Omental fat pad (tissue), 4 donors: ENCODE results near the gene LARP1. TPM values are rescaled to one million over a fixed set of nuclear protein-coding genes. Genes with fewer than 3 reads are reported as not detected.
"Not testable (repeated sequence)": the region's sequence is repeated elsewhere in the genome, so short reads cannot be mapped to it uniquely, and the experiment has no call there.

Experiments used
- ATAC-seq: fragments of 150-250 bp; one replicate; pipeline ENCODE4 v1.9.1; 2016; ENCODE audit warnings: mild to moderate bottlenecking, moderate library complexity; ENCODE audit not compliant: low FRiP score
- DNase-seq: peaks from one replicate; pipeline ENCODE4 v3.0.0-alpha.2; 2019; ENCODE audit warnings: low spot score
- total RNA-seq, 4 donors: library from RNA; depleted of rRNA; stranded (reverse); fragments of >200 nt; gene quantifications; one replicate each; pipeline ENCODE4 v1.1.0, GENCODE V29; 2016
- TF ChIP-seq, protein P1 (sequence below), 3 donors: fragments of 450-650 bp; IDR thresholded peaks; one replicate each; pipeline ENCODE4 v1.5.1; 2016 to 2017; ENCODE audit warnings: antibody characterized with exemption in 3 of 3, mild to moderate bottlenecking in 3 of 3, moderate library complexity in 2 of 3

LARP1 gene
- total RNA-seq, 4 donors from 2014 or later, result 80.5 to 155 (median 106) TPM

DNA sequence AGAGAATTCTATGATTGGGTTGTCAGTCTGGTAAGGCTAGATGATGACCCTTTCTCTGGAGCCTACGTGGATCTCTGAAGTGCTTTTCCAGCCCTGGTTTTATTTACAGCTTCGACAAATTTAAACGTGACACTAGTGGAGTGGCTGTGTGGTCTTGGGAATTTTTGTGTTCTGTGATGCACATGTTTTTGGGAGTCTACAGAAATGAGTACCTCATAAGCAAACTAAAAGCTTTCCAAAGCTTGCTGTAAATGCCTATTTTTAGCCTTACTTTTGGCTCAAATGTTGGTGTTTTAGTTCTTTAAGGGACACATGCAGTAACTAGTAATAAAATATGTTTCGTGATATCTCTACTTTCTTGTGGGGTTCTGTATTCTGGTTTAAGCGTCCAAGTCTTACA is 3.3 kb downstream of the LARP1 start:
- ATAC-seq, result no peak
- TF ChIP-seq, protein P1, sequence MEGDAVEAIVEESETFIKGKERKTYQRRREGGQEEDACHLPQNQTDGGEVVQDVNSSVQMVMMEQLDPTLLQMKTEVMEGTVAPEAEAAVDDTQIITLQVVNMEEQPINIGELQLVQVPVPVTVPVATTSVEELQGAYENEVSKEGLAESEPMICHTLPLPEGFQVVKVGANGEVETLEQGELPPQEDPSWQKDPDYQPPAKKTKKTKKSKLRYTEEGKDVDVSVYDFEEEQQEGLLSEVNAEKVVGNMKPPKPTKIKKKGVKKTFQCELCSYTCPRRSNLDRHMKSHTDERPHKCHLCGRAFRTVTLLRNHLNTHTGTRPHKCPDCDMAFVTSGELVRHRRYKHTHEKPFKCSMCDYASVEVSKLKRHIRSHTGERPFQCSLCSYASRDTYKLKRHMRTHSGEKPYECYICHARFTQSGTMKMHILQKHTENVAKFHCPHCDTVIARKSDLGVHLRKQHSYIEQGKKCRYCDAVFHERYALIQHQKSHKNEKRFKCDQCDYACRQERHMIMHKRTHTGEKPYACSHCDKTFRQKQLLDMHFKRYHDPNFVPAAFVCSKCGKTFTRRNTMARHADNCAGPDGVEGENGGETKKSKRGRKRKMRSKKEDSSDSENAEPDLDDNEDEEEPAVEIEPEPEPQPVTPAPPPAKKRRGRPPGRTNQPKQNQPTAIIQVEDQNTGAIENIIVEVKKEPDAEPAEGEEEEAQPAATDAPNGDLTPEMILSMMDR (IDR thresholded peaks at IDR 0.05), result no peak
- no peak for DNase-seq

DNA sequence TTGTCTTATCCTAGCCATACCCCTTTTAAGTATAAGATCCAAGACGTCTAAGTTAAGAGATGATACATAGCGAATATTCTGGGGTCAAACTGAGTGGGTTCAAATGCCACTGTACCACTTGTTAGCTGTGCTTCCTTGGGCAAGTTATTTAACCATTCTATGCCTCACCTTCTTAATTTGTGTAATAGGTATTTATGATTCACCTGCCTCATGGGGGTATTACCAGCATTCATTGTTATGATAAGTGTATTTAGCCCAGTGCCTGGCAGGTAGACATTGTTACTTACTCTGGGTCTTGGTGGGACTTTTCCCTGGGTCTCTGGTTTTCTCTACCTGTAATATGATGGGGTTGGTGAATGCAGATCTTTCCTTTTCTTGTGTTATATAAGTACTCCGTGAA is 3.8 kb downstream of the LARP1 start:
- ATAC-seq (no peak), DNase-seq (no peak)
- TF ChIP-seq, protein P1 (IDR thresholded peaks at IDR 0.05), result no peak

DNA sequence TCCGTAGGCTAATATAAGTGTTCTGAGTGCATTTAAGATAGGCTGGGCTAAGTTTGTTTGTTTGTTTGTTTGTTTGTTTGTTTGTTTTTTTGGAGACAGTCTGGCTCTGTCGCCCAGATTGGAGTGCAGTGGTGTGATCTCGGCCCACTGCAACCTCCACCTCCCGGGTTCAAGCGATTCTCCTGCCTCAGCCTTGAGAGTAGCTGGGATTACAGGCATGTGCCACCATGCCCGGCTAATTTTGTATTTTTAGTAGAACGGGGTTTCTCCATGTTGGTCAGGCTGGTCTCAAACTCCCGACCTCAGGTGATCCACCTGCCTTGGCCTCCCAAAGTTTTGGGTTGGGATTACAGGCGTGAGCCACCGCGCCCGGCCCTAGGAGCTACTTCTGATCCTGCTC is 4.7 kb downstream of the LARP1 start:
- ATAC-seq, result not testable (repeated sequence)

DNA sequence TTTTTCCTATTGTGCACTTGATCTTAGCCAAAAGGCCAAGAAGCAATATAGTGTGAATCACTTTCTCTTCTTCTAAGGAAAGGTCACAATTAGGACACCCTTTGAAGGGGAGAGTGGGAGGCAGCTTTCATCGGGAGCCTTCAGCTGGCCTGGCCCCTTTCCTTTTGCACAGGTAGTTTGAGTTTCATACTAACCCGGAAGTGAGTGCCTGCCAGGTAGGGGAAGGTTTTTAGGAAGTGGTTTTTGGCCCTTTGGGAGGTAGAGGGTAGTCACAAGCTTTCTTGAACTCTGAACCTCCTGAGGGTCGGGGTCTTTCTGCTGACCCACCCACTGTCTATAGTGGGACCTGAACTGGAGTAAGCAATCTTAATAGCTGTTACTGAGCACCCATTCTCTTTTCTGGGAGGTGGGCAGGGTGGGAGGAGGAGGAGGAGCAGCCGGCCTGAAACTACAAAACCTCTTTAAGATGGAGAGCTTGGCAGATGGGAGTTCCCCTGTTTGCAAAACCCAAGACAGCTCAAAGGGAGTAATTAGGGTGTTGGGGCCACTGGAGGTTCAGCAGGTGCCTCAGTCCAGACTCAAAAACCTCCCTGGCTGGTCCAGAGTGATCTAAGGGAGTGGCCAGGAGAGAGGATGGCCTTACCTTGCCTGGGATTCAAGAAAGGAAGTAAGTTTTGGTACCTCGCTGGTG is 6.0 kb downstream of the LARP1 start:
- ATAC-seq, result no peak
- DNase-seq, result no peak
- TF ChIP-seq, protein P1 (IDR thresholded peaks at IDR 0.05), result no peak

More for the DNA sequence above, 4.7 kb downstream of the LARP1 start:
- not testable (repeated sequence) for DNase-seq

DNA sequence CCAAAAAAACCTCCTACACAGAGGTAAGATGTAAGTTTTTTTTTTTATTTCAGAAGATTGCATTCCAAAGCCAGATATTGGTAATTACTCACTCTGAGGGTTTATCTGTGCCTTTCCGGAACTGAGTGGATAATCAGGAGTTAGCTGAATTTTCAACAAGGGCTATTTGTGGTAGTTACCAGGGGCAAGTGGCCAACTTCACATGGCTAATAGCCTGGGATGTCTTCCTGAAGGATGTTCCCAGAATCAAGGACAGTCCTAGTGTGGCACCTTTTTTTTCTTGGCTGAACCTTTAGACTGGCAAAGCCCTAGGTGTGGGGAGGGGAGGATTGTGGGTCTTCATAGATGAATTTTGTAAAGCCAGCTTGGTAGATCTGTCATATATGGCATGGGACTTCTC is 7.1 kb downstream of the LARP1 start:
- DNase-seq (no peak), ATAC-seq (no peak)
- TF ChIP-seq, protein P1 (IDR thresholded peaks at IDR 0.05), result no peak

DNA sequence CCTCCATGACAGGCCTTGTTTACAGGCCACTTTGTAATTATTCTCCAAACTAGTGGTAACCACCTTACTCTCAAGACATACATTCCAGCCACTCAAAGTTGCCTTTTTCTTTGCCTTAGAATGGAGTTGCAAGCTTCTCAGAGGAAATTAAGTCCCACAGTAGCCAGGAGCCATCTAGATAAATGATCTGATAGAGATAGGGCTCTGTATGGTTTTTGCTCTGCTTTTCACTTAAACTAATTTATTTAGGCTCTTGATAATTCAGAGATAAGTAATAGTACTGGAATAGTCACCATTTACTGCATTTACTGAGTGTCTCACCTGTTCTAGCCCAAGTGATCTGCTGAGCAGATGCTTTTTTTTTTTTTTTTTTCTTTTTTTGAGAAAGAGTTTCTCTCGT is 7.5 kb downstream of the LARP1 start:
- ATAC-seq (no peak), DNase-seq (no peak)
- TF ChIP-seq, protein P1 (IDR thresholded peaks at IDR 0.05), result no peak

DNA sequence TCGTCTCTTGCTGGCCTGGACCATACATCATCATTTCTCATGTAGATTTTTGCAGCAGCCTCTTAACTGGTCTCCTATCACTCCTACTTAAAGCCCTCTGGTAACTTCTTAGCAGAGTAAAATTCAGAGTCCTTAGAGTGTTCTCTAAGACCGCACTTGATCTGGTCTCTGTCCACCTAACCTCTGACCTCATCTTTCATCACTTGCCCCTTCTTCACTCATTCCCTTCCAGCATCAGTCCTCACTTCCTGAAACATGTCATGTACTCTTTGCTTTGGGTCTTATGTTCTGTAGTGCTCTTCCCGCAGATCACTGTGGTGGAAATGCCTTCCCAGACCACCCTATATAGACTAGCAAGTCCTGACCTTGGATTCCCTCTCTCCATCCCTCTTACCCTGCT is 9.8 kb downstream of the LARP1 start:
- DNase-seq (no peak), ATAC-seq (no peak)
- TF ChIP-seq, protein P1 (IDR thresholded peaks at IDR 0.05), result no peak
